HG03097 (cell line): Measurements from ENCODE around the gene ZNF146.
"Not testable (repeated sequence)": the region's sequence is repeated elsewhere in the genome, so short reads cannot be mapped to it uniquely, and the experiment has no call there.

Experiments used
- ATAC-seq: cut with Tn5 transposase; IDR thresholded peaks from one replicate; pipeline ENCODE4 v1.9.1; 2021; ENCODE audit not compliant: unreplicated experiment, low FRiP score

Gene ZNF146

GRCh38 chr19:36225219-36225892 is 10.4 kb downstream of the ZNF146 start:
- ATAC-seq: no peak

GRCh38 chr19:36233626-36234025 is 18.7 kb downstream of the ZNF146 start:
- ATAC-seq: not testable (repeated sequence)

- ATAC-seq: no peak
Observed at GRCh38 chr19:36236304-36236945, 21.5 kb downstream of the ZNF146 start.

GRCh38 chr19:36236946-36237310 is 22.0 kb downstream of the ZNF146 start:
- ATAC-seq: no peak

- ATAC-seq: no peak
Observed at GRCh38 chr19:36244066-36244465, 29.2 kb downstream of the ZNF146 start.

GRCh38 chr19:36245210-36246005 is 30.5 kb downstream of the ZNF146 start:
- ATAC-seq: no peak

- ATAC-seq: no peak
Observed at GRCh38 chr19:36246006-36246481, 31.1 kb downstream of the ZNF146 start.

- ATAC-seq: no peak
Observed at GRCh38 chr19:36252047-36252446, 37.1 kb downstream of the ZNF146 start.

- ATAC-seq: no peak
Observed at GRCh38 chr19:36254848-36255247, 39.9 kb downstream of the ZNF146 start.

- ATAC-seq: no peak
Observed at GRCh38 chr19:36255316-36255715, 40.4 kb downstream of the ZNF146 start.

GRCh38 chr19:36256064-36256463 is 41.2 kb downstream of the ZNF146 start:
- ATAC-seq: no peak

GRCh38 chr19:36256853-36257519 is 42.1 kb downstream of the ZNF146 start:
- ATAC-seq: no peak

- ATAC-seq: no peak
Observed at GRCh38 chr19:36257520-36257876, 42.6 kb downstream of the ZNF146 start.

- no peak for ATAC-seq
Observed at GRCh38 chr19:36258028-36258875, 43.3 kb downstream of the ZNF146 start.

- ATAC-seq: no peak
Observed at GRCh38 chr19:36259211-36259610, 44.3 kb downstream of the ZNF146 start.

- no peak for ATAC-seq
Observed at GRCh38 chr19:36265064-36265463, 50.2 kb downstream of the ZNF146 start.

GRCh38 chr19:36265856-36266374 is 51.0 kb downstream of the ZNF146 start:
- ATAC-seq: no peak

GRCh38 chr19:36266375-36266961 is 51.6 kb downstream of the ZNF146 start:
- ATAC-seq: no peak

GRCh38 chr19:36267061-36267845 is 52.3 kb downstream of the ZNF146 start:
- ATAC-seq: no peak
